Activated CD4-positive, alpha-beta T cell treated with anti-CD3 and anti-CD28 coated beads for 36 hours (primary cell): Measurements from ENCODE around the gene MAP3K4. TPM values are rescaled to one million over a fixed set of nuclear protein-coding genes. Genes with fewer than 3 reads are reported as not detected.
"Not testable (repeated sequence)": the region's sequence is repeated elsewhere in the genome, so short reads cannot be mapped to it uniquely, and the experiment has no call there.

Source experiments
- ATAC-seq: fragments of 200-7000 bp; cut with Tn5 transposase; one replicate; pipeline ENCODE4 v1.10.0; 2021; ENCODE audit warnings: mild to moderate bottlenecking, moderate library complexity
- CTCF ChIA-PET: fragments of 350-600 bp; sonication (Branson Sonifier 250); formaldehyde crosslinking; loops from one replicate; lab custom pipeline; 2021; ENCODE audit warnings: antibody characterized with exemption; lab: Charles Lee
- POLR2A ChIA-PET: fragments of 350-600 bp; sonication (Branson Sonifier 250); formaldehyde crosslinking; loops from one replicate; lab custom pipeline; 2021; ENCODE audit warnings: antibody characterized with exemption, inconsistent platforms; lab: Charles Lee
- DNase-seq: peaks from one replicate; pipeline ENCODE4 v3.0.0-alpha.2; 2020
- H3K27ac Mint-ChIP-seq: one replicate; pipeline ENCODE4 v1.8.0; 2021; ENCODE audit warnings: mixed read lengths
- H3K27me3 Mint-ChIP-seq: one replicate; pipeline ENCODE4 v1.8.0; 2021; ENCODE audit warnings: mixed read lengths
- H3K36me3 Mint-ChIP-seq: one replicate; pipeline ENCODE4 v1.8.0; 2021; ENCODE audit warnings: low read depth, mixed read lengths
- H3K4me1 Mint-ChIP-seq: one replicate; pipeline ENCODE4 v1.8.0; 2021; ENCODE audit warnings: mixed read lengths
- H3K4me3 Mint-ChIP-seq: one replicate; pipeline ENCODE4 v1.8.0; 2021; ENCODE audit warnings: mild to moderate bottlenecking, moderate library complexity, mixed read lengths
- H3K9me3 Mint-ChIP-seq: one replicate; pipeline ENCODE4 v1.8.0; 2021; ENCODE audit warnings: low read depth, mixed read lengths
- intact Hi-C, 2 experiments: fragments of 100-400 bp; cut with DNase I in 1 of 2; cut with micrococcal nuclease in 1 of 2; formaldehyde crosslinking; loops; one replicate each; pipeline versions ENCODE4 v1.14.2 to v1.15.1; 2022 to 2024; cut with DNase I, micrococcal nuclease
- total RNA-seq, 2 experiments: library from RNA; stranded (reverse); gene quantifications; one replicate each; pipeline ENCODE4 v1.2.3, GENCODE V29; 2021

MAP3K4 gene
- total RNA-seq, 2 experiments from 2014 or later = 45.3 to 61.2 TPM

DNA sequence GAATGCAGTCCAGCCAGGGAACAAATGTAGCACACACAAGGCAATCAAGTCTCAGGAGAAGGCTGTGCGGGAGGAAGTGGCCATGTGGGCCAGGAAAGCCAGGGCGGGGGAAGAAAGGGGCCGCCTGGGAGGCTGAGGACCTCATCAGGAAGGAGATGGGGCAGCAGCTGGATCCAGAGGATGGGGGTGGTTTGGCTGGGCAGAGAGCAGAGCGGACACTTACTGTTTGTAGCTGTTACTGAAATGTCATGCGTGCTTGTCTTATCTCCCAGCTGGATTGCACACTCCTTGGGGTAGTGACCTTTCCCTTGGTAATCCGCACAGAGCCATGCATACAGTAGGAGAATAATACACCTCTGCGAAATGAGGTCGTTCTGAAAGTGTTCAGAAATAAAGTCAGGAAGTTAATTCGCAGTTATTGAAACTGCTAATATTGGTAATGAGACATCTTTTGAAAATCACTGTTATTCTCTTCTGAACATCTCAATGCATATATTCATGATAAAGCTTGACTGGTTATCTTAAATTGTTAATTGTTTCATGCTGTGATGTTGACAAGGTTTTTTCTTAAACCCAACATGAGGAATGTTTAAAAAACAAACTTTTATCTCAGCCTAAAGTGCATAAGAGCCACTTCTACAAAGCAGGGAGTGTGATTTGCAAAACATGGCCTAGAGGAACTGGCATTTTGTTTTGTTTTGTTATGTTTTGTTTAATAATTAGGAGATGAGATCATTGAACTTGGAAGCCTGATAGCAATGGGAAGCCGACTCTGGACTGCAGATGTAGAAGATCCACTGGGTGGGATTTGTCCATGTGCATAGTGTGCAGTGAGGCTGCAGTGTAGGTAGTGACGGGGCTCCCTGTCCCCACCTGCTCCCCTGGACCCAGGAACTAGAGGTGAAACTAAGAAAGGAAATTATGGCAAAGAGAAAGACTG lies 18.0 kb upstream of the MAP3K4 start:
- ChIA-PET CTCF (no interaction called here), POLR2A (no interaction called here)
- peaks cover 9% of the 10 kb centered on the region for H3K27me3 Mint-ChIP-seq
- no peaks in the 10 kb centered on the region for H3K9me3 Mint-ChIP-seq
- ATAC-seq = no peak
- H3K36me3 Mint-ChIP-seq = no peaks in the 10 kb centered on the region
- no peaks in the 10 kb centered on the region for H3K4me1 Mint-ChIP-seq
- no peak overlapping the region for H3K27ac Mint-ChIP-seq
- H3K4me3 Mint-ChIP-seq = no peak overlapping the region
- intact Hi-C loops = no loop called here
- DNase-seq = no peak

DNA sequence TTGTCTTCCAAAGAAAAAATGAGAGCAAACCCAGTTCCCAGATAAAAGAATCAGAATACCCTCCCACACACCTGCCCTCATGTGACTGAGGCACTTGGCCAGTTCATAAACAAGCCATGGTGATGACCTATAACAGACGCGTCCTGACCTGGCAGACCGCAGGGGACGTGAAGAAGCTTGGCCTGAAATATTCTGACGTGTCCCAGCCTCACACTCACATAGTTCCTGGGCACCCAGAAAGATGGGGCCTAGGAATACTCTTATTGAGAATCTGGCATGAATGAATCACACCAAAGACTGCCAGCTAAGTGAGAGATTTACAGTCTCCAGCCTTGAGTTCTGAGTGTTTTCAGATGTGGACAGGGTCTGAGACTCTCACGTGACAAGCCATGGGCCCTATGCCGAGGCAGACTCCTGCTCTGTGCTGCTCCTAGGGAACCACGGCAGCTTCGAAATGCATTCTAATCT lies 17.2 kb upstream of the MAP3K4 start:
- CTCF ChIA-PET = no interaction called here
- H3K9me3 Mint-ChIP-seq = no peaks in the 10 kb centered on the region
- intact Hi-C loops = no loop called here
- POLR2A ChIA-PET = no interaction called here
- H3K4me1 Mint-ChIP-seq = no peaks in the 10 kb centered on the region
- DNase-seq = no peak
- peaks cover 9% of the 10 kb centered on the region for H3K27me3 Mint-ChIP-seq
- H3K27ac Mint-ChIP-seq = no peak overlapping the region
- H3K36me3 Mint-ChIP-seq = no peaks in the 10 kb centered on the region
- H3K4me3 Mint-ChIP-seq = no peak overlapping the region
- no peak for ATAC-seq

- no peak overlapping the region for H3K4me3 Mint-ChIP-seq
- H3K27ac Mint-ChIP-seq = no peak overlapping the region
- no peaks in the 10 kb centered on the region for H3K4me1 Mint-ChIP-seq
- CTCF ChIA-PET = no interaction called here
- POLR2A ChIA-PET = no interaction called here
- H3K36me3 Mint-ChIP-seq = no peaks in the 10 kb centered on the region
- intact Hi-C loops = no loop called here
- DNase-seq (no peak), ATAC-seq (no peak)
- no peaks in the 10 kb centered on the region for H3K9me3 Mint-ChIP-seq
- peaks cover 8% of the 10 kb centered on the region for H3K27me3 Mint-ChIP-seq
These were observed 16.4 kb upstream of the MAP3K4 start for GRCh38 chr6:160975162-160975561.

- ATAC-seq, H3K27me3 Mint-ChIP-seq, H3K4me1 Mint-ChIP-seq, H3K36me3 Mint-ChIP-seq, H3K9me3 Mint-ChIP-seq, POLR2A ChIA-PET, H3K4me3 Mint-ChIP-seq, intact Hi-C loops, H3K27ac Mint-ChIP-seq, DNase-seq: not testable (repeated sequence)
- CTCF ChIA-PET = interaction anchor here (0.6 kb wide), 1 partner anchor 52 kb away, joined by 4 read pairs; no protein-coding TSS in a partner anchor
These were observed 15.6 kb upstream of the MAP3K4 start for GRCh38 chr6:160975961-160976360.

GRCh38 chr6:160978141-160978901 lies 13.2 kb upstream of the MAP3K4 start:
- peaks cover under 1% of the 10 kb centered on the region for H3K9me3 Mint-ChIP-seq
- POLR2A ChIA-PET = no interaction called here
- H3K36me3 Mint-ChIP-seq = no peaks in the 10 kb centered on the region
- no peak overlapping the region for H3K4me3 Mint-ChIP-seq
- H3K27ac Mint-ChIP-seq = no peak overlapping the region
- DNase-seq = no peak
- no peaks in the 10 kb centered on the region for H3K4me1 Mint-ChIP-seq
- intact Hi-C loops = no loop called here
- CTCF ChIA-PET = interaction anchor here (0.6 kb wide), 1 partner anchor 404 kb away, joined by 3 read pairs; no protein-coding TSS in a partner anchor
- peaks cover 4% of the 10 kb centered on the region for H3K27me3 Mint-ChIP-seq
- no peak for ATAC-seq

DNA sequence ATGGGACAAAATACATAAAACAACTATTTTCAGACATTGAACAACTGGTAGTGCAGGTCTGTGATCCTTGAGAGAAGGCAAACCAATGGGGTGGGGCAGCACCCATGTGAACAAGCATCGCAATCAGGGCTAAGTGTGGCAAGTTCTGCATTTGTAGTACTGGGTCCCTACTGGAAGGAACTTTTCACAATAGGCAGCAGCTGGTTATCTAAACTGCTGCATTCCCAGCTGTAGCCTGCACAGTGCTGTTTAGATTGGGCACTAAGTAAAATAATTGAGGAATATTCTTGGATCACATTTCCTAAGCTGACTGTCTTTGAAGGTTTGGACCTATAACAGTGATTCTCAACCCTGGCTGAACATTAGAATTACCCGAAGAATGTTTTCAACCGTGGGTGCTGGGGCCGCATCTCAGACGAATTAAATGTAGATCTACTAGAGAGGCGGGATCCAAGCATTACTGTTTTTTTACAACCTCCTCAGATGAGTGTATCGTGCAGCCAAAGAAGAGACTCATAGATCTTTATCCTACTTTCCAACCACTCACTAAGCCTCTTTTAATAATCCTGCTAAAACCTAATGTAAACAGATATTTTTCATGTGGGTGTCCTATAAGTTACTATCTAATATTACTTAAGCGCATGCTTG lies 12.4 kb upstream of the MAP3K4 start:
- ChIA-PET POLR2A (no interaction called here), CTCF (interaction anchor here (0.8 kb wide), 1 partner anchor 60 kb away, joined by 3 read pairs; no protein-coding TSS in a partner anchor)
- Mint-ChIP-seq H3K4me1 (no peaks in the 10 kb centered on the region), H3K27me3 (peaks cover 4% of the 10 kb centered on the region), H3K9me3 (peaks cover 8% of the 10 kb centered on the region), H3K36me3 (peaks cover 4% of the 10 kb centered on the region), H3K27ac (no peak overlapping the region), H3K4me3 (no peak overlapping the region)
- ATAC-seq (no peak), DNase-seq (no peak)
- intact Hi-C loops = no loop called here

DNA sequence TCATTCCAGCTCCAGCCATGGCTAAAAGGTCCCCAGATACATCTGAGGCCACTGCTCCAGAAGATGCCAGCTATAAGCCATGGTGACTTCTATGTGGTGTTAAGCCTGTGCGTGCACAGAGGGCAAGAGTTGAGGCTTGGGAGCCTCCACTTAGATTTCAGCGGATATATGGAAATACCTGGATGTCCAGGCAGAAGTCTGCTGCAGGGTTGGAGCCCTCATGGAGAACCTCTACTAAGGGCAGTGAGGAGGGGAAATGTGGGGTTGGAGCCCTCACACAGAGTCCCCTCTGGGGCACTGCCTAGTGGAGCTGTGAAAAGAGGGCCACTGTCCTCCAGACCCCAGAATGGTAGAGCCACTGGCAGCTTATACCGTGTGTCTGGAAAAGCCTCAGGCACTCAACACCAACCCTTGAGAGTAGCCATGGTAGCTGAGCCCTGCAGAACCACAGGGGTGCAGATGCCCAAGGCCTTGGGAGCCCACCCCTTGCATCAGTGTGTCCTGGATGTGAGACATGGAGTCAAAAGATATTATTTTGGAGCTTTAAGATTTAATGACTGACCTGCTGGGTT lies 8.1 kb upstream of the MAP3K4 start:
- H3K36me3 Mint-ChIP-seq, ATAC-seq, POLR2A ChIA-PET, H3K4me3 Mint-ChIP-seq, H3K9me3 Mint-ChIP-seq, intact Hi-C loops, H3K27ac Mint-ChIP-seq, H3K4me1 Mint-ChIP-seq, H3K27me3 Mint-ChIP-seq, DNase-seq: not testable (repeated sequence)
- CTCF ChIA-PET = interaction anchor here (0.6 kb wide), 1 partner anchor 52 kb away, joined by 3 read pairs; no protein-coding TSS in a partner anchor

DNA sequence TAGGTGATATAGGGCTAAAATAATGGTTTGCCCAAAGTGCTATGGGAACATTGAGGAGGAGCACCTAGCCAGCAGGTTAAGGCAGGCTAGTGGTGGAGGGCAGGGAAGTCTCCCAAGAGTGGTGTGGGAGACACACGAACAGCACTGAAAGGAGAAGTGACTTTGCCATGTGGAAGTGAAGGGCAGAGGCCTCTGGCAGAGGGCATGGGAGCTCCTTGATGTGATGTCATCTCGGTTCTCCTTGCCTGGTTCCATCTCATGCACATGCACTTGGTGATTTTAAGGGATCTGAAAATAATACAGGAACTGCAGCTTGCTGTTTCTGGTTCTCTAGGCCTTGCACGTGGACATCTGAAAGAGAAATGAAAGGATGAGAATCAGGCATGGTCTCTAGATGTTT lies 4.7 kb upstream of the MAP3K4 start:
- no peak for ATAC-seq
- Mint-ChIP-seq H3K4me1 (no peaks in the 10 kb centered on the region), H3K4me3 (no peak overlapping the region), H3K9me3 (peaks cover 9% of the 10 kb centered on the region), H3K27me3 (peaks cover 2% of the 10 kb centered on the region), H3K27ac (no peak overlapping the region), H3K36me3 (peaks cover 5% of the 10 kb centered on the region)
- POLR2A ChIA-PET = interaction anchor here (0.6 kb wide), 1 partner anchor 92 kb away, joined by 6 read pairs; no protein-coding TSS in a partner anchor
- CTCF ChIA-PET = interaction anchor here (0.9 kb wide), 1 partner anchor 52 kb away, joined by 3 read pairs; no protein-coding TSS in a partner anchor
- intact Hi-C loops = no loop called here
- no peak for DNase-seq

DNA sequence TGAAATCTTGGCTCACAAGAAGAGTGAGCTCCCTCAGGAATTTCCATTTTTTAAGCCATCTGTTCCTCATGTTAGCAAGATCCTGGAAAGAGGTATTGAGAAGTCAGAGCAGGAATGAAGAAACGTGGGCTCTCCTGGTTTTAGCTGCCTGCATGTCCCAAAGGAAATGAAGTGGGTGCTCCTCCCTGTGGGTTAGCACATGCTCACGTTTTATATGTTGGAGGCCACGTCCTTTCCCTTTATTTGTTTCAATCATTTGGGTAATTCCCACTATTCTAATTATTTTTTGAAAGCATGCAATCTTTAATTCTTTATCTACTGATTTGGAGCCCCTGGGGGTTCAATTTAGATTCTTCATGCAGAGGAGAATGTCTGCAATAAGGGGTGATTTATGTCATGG lies 4.3 kb upstream of the MAP3K4 start:
- no peak overlapping the region for H3K27ac Mint-ChIP-seq
- H3K36me3 Mint-ChIP-seq = peaks cover 5% of the 10 kb centered on the region
- intact Hi-C loops = no loop called here
- DNase-seq = no peak
- H3K9me3 Mint-ChIP-seq = peaks cover 9% of the 10 kb centered on the region
- no peak overlapping the region for H3K4me3 Mint-ChIP-seq
- ChIA-PET POLR2A (no interaction called here), CTCF (no interaction called here)
- no peaks in the 10 kb centered on the region for H3K4me1 Mint-ChIP-seq
- no peak for ATAC-seq
- no peaks in the 10 kb centered on the region for H3K27me3 Mint-ChIP-seq

DNA sequence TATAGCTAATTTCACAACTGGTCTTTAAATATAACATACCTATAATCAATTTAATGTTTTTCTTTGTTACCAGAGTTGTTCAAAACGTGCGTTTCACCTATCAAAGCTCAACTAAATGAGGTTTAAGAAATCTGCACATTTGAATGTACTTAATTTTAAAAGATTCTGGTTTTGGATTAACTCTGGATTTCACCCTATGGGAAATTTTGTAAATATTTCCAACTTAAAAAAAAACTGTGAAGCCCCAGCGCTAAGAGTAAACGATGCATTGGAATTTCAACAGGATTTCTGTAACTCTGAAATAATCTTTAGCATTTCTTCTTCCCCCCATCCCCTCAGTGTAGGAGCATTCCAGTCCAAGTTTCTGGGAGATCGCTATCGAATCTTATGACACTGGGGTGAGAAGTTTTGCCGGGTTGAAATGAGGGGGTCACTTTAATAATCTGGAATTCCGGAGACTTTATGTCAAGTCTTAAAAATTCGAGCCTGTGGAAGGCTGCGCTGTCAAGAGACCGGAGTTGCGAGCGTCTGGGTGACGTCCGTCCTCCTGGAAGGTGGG lies 643 bp upstream of the MAP3K4 start:
- DNase-seq (no peak), ATAC-seq (no peak)
- intact Hi-C loops = loop anchor here (1.0 to 10.0 kb wide), 8 partner anchors 64 to 1736 kb away; partner anchors contain the start of genes AGPAT4 (in 2 of the 2), PACRG (in 1 of the 2) and PRKN (in 1 of the 2)
- Mint-ChIP-seq H3K4me1 (peaks cover 24% of the 10 kb centered on the region), H3K36me3 (no peaks in the 10 kb centered on the region), H3K4me3 (peak overlapping the region; percentile 93), H3K27me3 (no peaks in the 10 kb centered on the region), H3K27ac (peak overlapping the region; percentile 51), H3K9me3 (no peaks in the 10 kb centered on the region)
- CTCF ChIA-PET = interaction anchor here (1.2 to 2.2 kb wide), 2 partner anchors 11 to 380 kb away, joined by 6 to 16 read pairs; no protein-coding TSS in a partner anchor
- POLR2A ChIA-PET = interaction anchor here (0.5 to 0.6 kb wide), 3 partner anchors 19 to 1009 kb away, joined by 3 to 4 read pairs (median 3); partner anchors contain the start of gene AGPAT4
